ENCODE measurements around the gene ZMYND10. TPM values are rescaled to one million over a fixed set of nuclear protein-coding genes. Genes with fewer than 3 reads are reported as not detected.

ZMYND10 gene
- total RNA-seq, 1 donor from 2014 or later = 0.39 TPM

- TF ChIP-seq CTCF (IDR thresholded peaks at IDR 0.05; ENCODE audit: insufficient read depth, low read depth, low read length) (no peak), EZH2 (IDR thresholded peaks at IDR 0.05; ENCODE audit: insufficient read depth, low read length) (no peak)
- Histone ChIP-seq H3K79me2 (ENCODE audit: insufficient read depth, low read length) (peaks cover 55% of the 10 kb centered on the region), H2AFZ (ENCODE audit: low read depth, low read length) (peak within 1 kb of the TSS; percentile 54), H4K20me1 (ENCODE audit: insufficient read depth, low read length) (peaks cover 35% of the 10 kb centered on the region), H3K36me3 (ENCODE audit: insufficient read depth, low read length) (peaks cover 33% of the 10 kb centered on the region), H3K4me2 (ENCODE audit: low read length) (peak within 1 kb of the TSS; percentile 99), H3K9ac (ENCODE audit: low read length) (peak within 1 kb of the TSS; percentile 95), H3K27me3 (ENCODE audit: insufficient read depth, low read length) (no peaks in the 10 kb centered on the region), H3K4me1 (ENCODE audit: insufficient read depth, low read length) (peaks cover 14% of the 10 kb centered on the region), H3K27ac (ENCODE audit: low read depth, low read length) (peak within 1 kb of the TSS; percentile 52), H3K9me3 (ENCODE audit: insufficient read depth, low read depth, low read length) (no peaks in the 10 kb centered on the region), H3K4me3 (ENCODE audit: insufficient read depth, low read depth, low read length) (peak within 1 kb of the TSS; percentile 86)
- peak within 1 kb of the TSS; percentile 89 for H3K27ac Mint-ChIP-seq (ENCODE audit: unreplicated experiment)
- peak within 1 kb of the TSS; percentile 94 for H3K4me3 Mint-ChIP-seq (ENCODE audit: unreplicated experiment)
- H3K27me3 Mint-ChIP-seq (ENCODE audit: low read depth, unreplicated experiment) = no peaks in the 10 kb centered on the region
- DNase-seq (ENCODE audit: low read depth) (peak; percentile 87), FAIRE-seq (peak; percentile 78)
- peaks cover 10% of the 10 kb centered on the region for H3K36me3 Mint-ChIP-seq (ENCODE audit: low read depth, unreplicated experiment)
- no peaks in the 10 kb centered on the region for H3K9me3 Mint-ChIP-seq (ENCODE audit: unreplicated experiment)
- H3K4me1 Mint-ChIP-seq (ENCODE audit: low read depth, unreplicated experiment) = peaks cover 9% of the 10 kb centered on the region
These were observed 17.4 kb downstream of the ZMYND10 start, which contains the start of gene TUSC2 for GRCh38 chr3:50327943-50328691. TSS of gene TUSC2 (minus strand) at chr3:50328223. CDS start at chr3:50328099, 124 bp downstream.

GRCh38 chr3:50327129-50327528 is 18.4 kb downstream of the ZMYND10 start:
- peaks cover 16% of the 10 kb centered on the region for H3K4me1 ChIP-seq (ENCODE audit: insufficient read depth, low read length)
- H3K79me2 ChIP-seq (ENCODE audit: insufficient read depth, low read length) = peaks cover 46% of the 10 kb centered on the region
- H3K36me3 ChIP-seq (ENCODE audit: insufficient read depth, low read length) = peaks cover 33% of the 10 kb centered on the region
- peaks cover 10% of the 10 kb centered on the region for H3K36me3 Mint-ChIP-seq (ENCODE audit: low read depth, unreplicated experiment)
- H3K4me2 ChIP-seq (ENCODE audit: low read length) = peak overlapping the region; percentile 99
- peak overlapping the region; percentile 89 for H3K27ac Mint-ChIP-seq (ENCODE audit: unreplicated experiment)
- no peak overlapping the region for H2AFZ ChIP-seq (ENCODE audit: low read depth, low read length)
- peak overlapping the region; percentile 47 for H3K27ac ChIP-seq (ENCODE audit: low read depth, low read length)
- no peak for FAIRE-seq
- H3K4me3 ChIP-seq (ENCODE audit: insufficient read depth, low read depth, low read length) = peak overlapping the region; percentile 86
- no peaks in the 10 kb centered on the region for H3K9me3 ChIP-seq (ENCODE audit: insufficient read depth, low read depth, low read length)
- DNase-seq (ENCODE audit: low read depth) = no peak
- peak overlapping the region; percentile 95 for H3K9ac ChIP-seq (ENCODE audit: low read length)
- no peaks in the 10 kb centered on the region for H3K27me3 ChIP-seq (ENCODE audit: insufficient read depth, low read length)
- H3K4me3 Mint-ChIP-seq (ENCODE audit: unreplicated experiment) = peak overlapping the region; percentile 94
- H3K4me1 Mint-ChIP-seq (ENCODE audit: low read depth, unreplicated experiment) = peaks cover 14% of the 10 kb centered on the region
- no peaks in the 10 kb centered on the region for H3K27me3 Mint-ChIP-seq (ENCODE audit: low read depth, unreplicated experiment)
- H3K9me3 Mint-ChIP-seq (ENCODE audit: unreplicated experiment) = no peaks in the 10 kb centered on the region
- TF ChIP-seq EZH2 (IDR thresholded peaks at IDR 0.05; ENCODE audit: insufficient read depth, low read length) (no peak), CTCF (IDR thresholded peaks at IDR 0.05; ENCODE audit: insufficient read depth, low read depth, low read length) (no peak)
- H4K20me1 ChIP-seq (ENCODE audit: insufficient read depth, low read length) = peaks cover 27% of the 10 kb centered on the region

GRCh38 chr3:50326182-50326541 is 19.4 kb downstream of the ZMYND10 start:
- Mint-ChIP-seq H3K27ac (ENCODE audit: unreplicated experiment) (peak overlapping the region; percentile 34), H3K27me3 (ENCODE audit: low read depth, unreplicated experiment) (no peaks in the 10 kb centered on the region), H3K36me3 (ENCODE audit: low read depth, unreplicated experiment) (peaks cover 10% of the 10 kb centered on the region), H3K4me3 (ENCODE audit: unreplicated experiment) (peak overlapping the region; percentile 94), H3K9me3 (ENCODE audit: unreplicated experiment) (no peaks in the 10 kb centered on the region), H3K4me1 (ENCODE audit: low read depth, unreplicated experiment) (peaks cover 14% of the 10 kb centered on the region)
- H3K27ac ChIP-seq (ENCODE audit: low read depth, low read length) = no peak overlapping the region
- no peak overlapping the region for H2AFZ ChIP-seq (ENCODE audit: low read depth, low read length)
- FAIRE-seq (no peak), DNase-seq (ENCODE audit: low read depth) (no peak)
- H3K9me3 ChIP-seq (ENCODE audit: insufficient read depth, low read depth, low read length) = no peaks in the 10 kb centered on the region
- H3K4me3 ChIP-seq (ENCODE audit: insufficient read depth, low read depth, low read length) = no peak overlapping the region
- H3K79me2 ChIP-seq (ENCODE audit: insufficient read depth, low read length) = peaks cover 36% of the 10 kb centered on the region
- no peak overlapping the region for H3K9ac ChIP-seq (ENCODE audit: low read length)
- H3K4me2 ChIP-seq (ENCODE audit: low read length) = no peak overlapping the region
- no peaks in the 10 kb centered on the region for H3K27me3 ChIP-seq (ENCODE audit: insufficient read depth, low read length)
- no peak for TF ChIP-seq CTCF (IDR thresholded peaks at IDR 0.05; ENCODE audit: insufficient read depth, low read depth, low read length)
- no peak for TF ChIP-seq EZH2 (IDR thresholded peaks at IDR 0.05; ENCODE audit: insufficient read depth, low read length)
- peaks cover 18% of the 10 kb centered on the region for H4K20me1 ChIP-seq (ENCODE audit: insufficient read depth, low read length)
- peaks cover 23% of the 10 kb centered on the region for H3K36me3 ChIP-seq (ENCODE audit: insufficient read depth, low read length)
- peaks cover 20% of the 10 kb centered on the region for H3K4me1 ChIP-seq (ENCODE audit: insufficient read depth, low read length)

Measured in astrocyte (in vitro differentiated cells and primary cell).